HepG2 (cell line): ENCODE results near the gene AKAP12. TPM values are rescaled to one million over a fixed set of nuclear protein-coding genes. Genes with fewer than 3 reads are reported as not detected.

ENCODE experiments used
- ELF3 ChIP-seq: IDR thresholded peaks from 2 replicates; pipeline ENCODE4 v1.6.1; 2016; ENCODE audit warnings: missing genetic modification reagents, missing compliant biosample characterization
- ETV5 ChIP-seq: IDR thresholded peaks from 2 replicates; pipeline ENCODE4 v1.6.1; 2018; ENCODE audit warnings: missing biosample characterization, missing genetic modification reagents, inconsistent platforms, borderline replicate concordance
- HOMEZ ChIP-seq: IDR thresholded peaks from 2 replicates; pipeline ENCODE4 v1.6.1; 2016; ENCODE audit warnings: low read depth
- KDM5B ChIP-seq: sonication (generic); formaldehyde crosslinking; IDR thresholded peaks from 2 replicates; pipeline ENCODE4 v1.4.0; 2020; ENCODE audit warnings: missing genetic modification reagents, mild to moderate bottlenecking, borderline replicate concordance
- NONO ChIP-seq, 2 experiments: fragments of 450-650 bp in 1 of 2; sonication (generic) in 1 of 2; formaldehyde crosslinking in 1 of 2; IDR thresholded peaks in 1 of 2; conservative IDR thresholded peaks in 1 of 2; 2 replicates each; pipeline versions ENCODE4 v1.6.1 to v1.8.0; 2017 to 2022; ENCODE audit warnings: mild to moderate bottlenecking in 1 of 2, missing genetic modification reagents in 1 of 2, moderate library complexity in 1 of 2
- SIX4 ChIP-seq: sonication (generic); formaldehyde crosslinking; IDR thresholded peaks from 2 replicates; pipeline ENCODE4 v1.4.0; 2020; ENCODE audit warnings: missing genetic modification reagents
- YY1 ChIP-seq: IDR thresholded peaks from 2 replicates; pipeline ENCODE4 v1.6.1; 2011; ENCODE audit warnings: low read length, low read depth, moderate library complexity, mild to moderate bottlenecking; ENCODE audit not compliant: insufficient read depth, insufficient replicate concordance
- ZBTB8A ChIP-seq: sonication (generic); formaldehyde crosslinking; IDR thresholded peaks from 2 replicates; pipeline ENCODE4 v1.4.0; 2020; ENCODE audit warnings: mild to moderate bottlenecking, low read depth, missing genetic modification reagents, borderline replicate concordance
- ZFP36 ChIP-seq: fragments of 150-350 bp; IDR thresholded peaks from 2 replicates; pipeline ENCODE4 v1.6.1; 2018; ENCODE audit warnings: borderline replicate concordance, low read length, low read depth; ENCODE audit not compliant: partially characterized antibody
- ZNF12 ChIP-seq: sonication (generic); formaldehyde crosslinking; IDR thresholded peaks from 2 replicates; pipeline ENCODE4 v1.5.0; 2020; ENCODE audit warnings: missing genetic modification reagents
- ZNF687 ChIP-seq: sonication (generic); formaldehyde crosslinking; IDR thresholded peaks from 2 replicates; pipeline ENCODE4 v1.5.1; 2020; ENCODE audit warnings: mild to moderate bottlenecking, missing genetic modification reagents, moderate library complexity
- ZNF883 ChIP-seq: sonication (generic); formaldehyde crosslinking; IDR thresholded peaks from 2 replicates; pipeline ENCODE4 v1.5.1; 2020; ENCODE audit warnings: mild to moderate bottlenecking, missing genetic modification reagents; ENCODE audit errors: not compliant biosample characterization
- polyA plus RNA-seq, 8 experiments: library from polyadenylated mRNA; depleted of rRNA in 3 of 8; stranded (reverse) in 7 of 8; unstranded in 1 of 8; fragments of >200 nt; fragmentation: Illumina TruSeq in 4 of 8; extraction: Trizol in 4 of 8; gene quantifications; 2 replicates each; pipeline versions ENCODE4 v1.2.1 to v1.2.3, GENCODE V29; 2011 to 2016; ENCODE audit warnings: low read depth in 4 of 8, missing spikeins in 1 of 8, mixed read lengths in 1 of 8; ENCODE audit not compliant: insufficient read depth in 1 of 8
- total RNA-seq, 5 experiments: library from RNA; depleted of rRNA; stranded (reverse); fragments of >200 nt; fragmentation: Illumina TruSeq; extraction: Trizol; gene quantifications; 2 replicates each; pipeline ENCODE4 v1.2.3, GENCODE V29; 2016; ENCODE audit warnings: low read depth in 1 of 5
- TF ChIP-seq, protein P1 (sequence below): sonication (generic); formaldehyde crosslinking; conservative IDR thresholded peaks from 2 replicates; pipeline ENCODE4 v1.8.0; 2022; ENCODE audit warnings: mild to moderate bottlenecking, moderate library complexity, missing genetic modification reagents
- TF ChIP-seq, protein P2 (sequence below): IDR thresholded peaks from 2 replicates; pipeline ENCODE4 v1.6.1; 2016; ENCODE audit warnings: mild to moderate bottlenecking
- TF ChIP-seq, protein P3 (sequence below): IDR thresholded peaks from 2 replicates; pipeline ENCODE4 v1.6.1; 2018; ENCODE audit warnings: missing genetic modification reagents
- TF ChIP-seq, protein P4 (sequence below): sonication (generic); formaldehyde crosslinking; IDR thresholded peaks from 2 replicates; pipeline ENCODE4 v1.8.1; 2023; ENCODE audit warnings: mild to moderate bottlenecking, moderate library complexity, missing genetic modification reagents

Gene AKAP12
- total and polyA plus RNA-seq, 2 of the 13 experiments (the other 11 are each of a cell fraction or from before 2014, with no cell fraction given): 10.6 to 19.0 TPM

- TF ChIP-seq, protein P1, sequence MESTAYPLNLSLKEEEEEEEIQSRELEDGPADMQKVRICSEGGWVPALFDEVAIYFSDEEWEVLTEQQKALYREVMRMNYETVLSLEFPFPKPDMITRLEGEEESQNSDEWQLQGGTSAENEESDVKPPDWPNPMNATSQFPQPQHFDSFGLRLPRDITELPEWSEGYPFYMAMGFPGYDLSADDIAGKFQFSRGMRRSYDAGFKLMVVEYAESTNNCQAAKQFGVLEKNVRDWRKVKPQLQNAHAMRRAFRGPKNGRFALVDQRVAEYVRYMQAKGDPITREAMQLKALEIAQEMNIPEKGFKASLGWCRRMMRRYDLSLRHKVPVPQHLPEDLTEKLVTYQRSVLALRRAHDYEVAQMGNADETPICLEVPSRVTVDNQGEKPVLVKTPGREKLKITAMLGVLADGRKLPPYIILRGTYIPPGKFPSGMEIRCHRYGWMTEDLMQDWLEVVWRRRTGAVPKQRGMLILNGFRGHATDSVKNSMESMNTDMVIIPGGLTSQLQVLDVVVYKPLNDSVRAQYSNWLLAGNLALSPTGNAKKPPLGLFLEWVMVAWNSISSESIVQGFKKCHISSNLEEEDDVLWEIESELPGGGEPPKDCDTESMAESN (CRISPR knock-in tag): peak; percentile 73; the same call in 1 of the 2 replicates
- TF ChIP-seq ZFP36: no peak
- peak; percentile 1; the same call in 1 of the 2 replicates for TF ChIP-seq ZBTB8A (CRISPR knock-in tag)
- TF ChIP-seq ZNF883 (CRISPR knock-in tag): no peak
- TF ChIP-seq ELF3 (CRISPR knock-in tag): no peak; the same call in none of the 2 replicates
- TF ChIP-seq, protein P2, sequence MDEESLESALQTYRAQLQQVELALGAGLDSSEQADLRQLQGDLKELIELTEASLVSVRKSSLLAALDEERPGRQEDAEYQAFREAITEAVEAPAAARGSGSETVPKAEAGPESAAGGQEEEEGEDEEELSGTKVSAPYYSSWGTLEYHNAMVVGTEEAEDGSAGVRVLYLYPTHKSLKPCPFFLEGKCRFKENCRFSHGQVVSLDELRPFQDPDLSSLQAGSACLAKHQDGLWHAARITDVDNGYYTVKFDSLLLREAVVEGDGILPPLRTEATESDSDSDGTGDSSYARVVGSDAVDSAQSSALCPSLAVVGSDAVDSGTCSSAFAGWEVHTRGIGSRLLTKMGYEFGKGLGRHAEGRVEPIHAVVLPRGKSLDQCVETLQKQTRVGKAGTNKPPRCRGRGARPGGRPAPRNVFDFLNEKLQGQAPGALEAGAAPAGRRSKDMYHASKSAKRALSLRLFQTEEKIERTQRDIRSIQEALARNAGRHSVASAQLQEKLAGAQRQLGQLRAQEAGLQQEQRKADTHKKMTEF (CRISPR knock-in tag): peak; percentile 82
- TF ChIP-seq, protein P3, sequence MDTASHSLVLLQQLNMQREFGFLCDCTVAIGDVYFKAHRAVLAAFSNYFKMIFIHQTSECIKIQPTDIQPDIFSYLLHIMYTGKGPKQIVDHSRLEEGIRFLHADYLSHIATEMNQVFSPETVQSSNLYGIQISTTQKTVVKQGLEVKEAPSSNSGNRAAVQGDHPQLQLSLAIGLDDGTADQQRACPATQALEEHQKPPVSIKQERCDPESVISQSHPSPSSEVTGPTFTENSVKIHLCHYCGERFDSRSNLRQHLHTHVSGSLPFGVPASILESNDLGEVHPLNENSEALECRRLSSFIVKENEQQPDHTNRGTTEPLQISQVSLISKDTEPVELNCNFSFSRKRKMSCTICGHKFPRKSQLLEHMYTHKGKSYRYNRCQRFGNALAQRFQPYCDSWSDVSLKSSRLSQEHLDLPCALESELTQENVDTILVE (CRISPR knock-in tag): peak; percentile 100
- TF ChIP-seq, protein P4, sequence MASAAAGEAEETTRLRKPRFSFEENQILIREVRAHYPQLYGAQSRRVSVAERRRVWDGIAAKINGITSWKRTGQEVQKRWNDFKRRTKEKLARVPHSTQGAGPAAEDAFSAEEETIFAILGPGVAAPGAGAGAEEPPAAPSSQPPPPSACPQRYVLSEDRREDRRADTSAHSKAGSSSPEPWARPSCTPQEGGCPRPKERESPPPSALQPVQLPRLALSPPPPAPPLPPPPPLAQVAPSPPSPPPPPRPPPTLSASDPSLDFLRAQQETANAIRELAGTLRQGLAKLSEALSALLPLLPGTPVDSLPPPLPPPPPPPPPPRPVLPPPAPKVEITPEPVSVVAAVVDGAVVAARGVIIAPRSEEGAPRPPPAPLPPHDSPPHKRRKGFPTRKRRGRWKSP (CRISPR knock-in tag): peak; percentile 99
- TF ChIP-seq SIX4 (CRISPR knock-in tag): 0 out of 2 replicates have a peak, but pooled peaks have one; percentile 58
- peak; percentile 82 for TF ChIP-seq ZNF687 (CRISPR knock-in tag)
- peak; percentile 9 for TF ChIP-seq YY1
- TF ChIP-seq ZNF12 (CRISPR knock-in tag): 0 out of 2 replicates have a peak, but pooled peaks have one; percentile 10
- peak; percentile 87 for TF ChIP-seq ETV5 (CRISPR knock-in tag)
- no peak for TF ChIP-seq NONO (IDR thresholded peaks at IDR 0.05)
- peak; percentile 90 for TF ChIP-seq NONO (CRISPR knock-in tag; conservative IDR thresholded peaks at IDR 0.05)
- TF ChIP-seq KDM5B: 0 out of 2 replicates have a peak, but pooled peaks have one; percentile 26
- 0 out of 2 replicates have a peak, but pooled peaks have one; percentile 26 for TF ChIP-seq HOMEZ (CRISPR knock-in tag)
These were observed 150.6 kb downstream of the AKAP12 start (continued) for GRCh38 chr6:151390276-151390850.
